HG03354 (cell line): ENCODE data around the gene MCFD2.
"Not testable (repeated sequence)": the region's sequence is repeated elsewhere in the genome, so short reads cannot be mapped to it uniquely, and the experiment has no call there.

Source experiments
- ATAC-seq: cut with Tn5 transposase; IDR thresholded peaks from one replicate; pipeline ENCODE4 v1.9.1; 2021; ENCODE audit warnings: mild to moderate bottlenecking; ENCODE audit not compliant: unreplicated experiment, poor library complexity, severe bottlenecking

The MCFD2 gene

DNA sequence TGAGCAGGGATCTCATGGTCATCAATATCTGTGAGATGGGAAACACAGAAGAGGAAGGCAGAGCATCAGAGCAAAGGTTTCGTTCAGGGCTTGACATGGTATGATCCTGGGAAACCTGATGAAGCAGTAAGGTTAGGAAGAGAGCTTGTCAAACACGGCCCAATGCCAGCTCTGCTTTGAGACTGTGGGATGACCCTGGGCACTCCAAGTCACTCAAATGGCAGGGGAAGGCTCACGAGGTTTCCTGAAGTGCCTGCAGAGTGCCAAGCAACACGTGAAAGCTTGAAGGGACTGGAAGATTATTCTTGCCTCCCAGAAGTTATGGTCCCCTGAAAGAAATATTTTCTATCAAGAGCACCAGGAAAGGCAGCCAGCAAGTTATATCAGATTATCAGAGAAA is 6.5 kb downstream of the MCFD2 start:
- no peak for ATAC-seq

DNA sequence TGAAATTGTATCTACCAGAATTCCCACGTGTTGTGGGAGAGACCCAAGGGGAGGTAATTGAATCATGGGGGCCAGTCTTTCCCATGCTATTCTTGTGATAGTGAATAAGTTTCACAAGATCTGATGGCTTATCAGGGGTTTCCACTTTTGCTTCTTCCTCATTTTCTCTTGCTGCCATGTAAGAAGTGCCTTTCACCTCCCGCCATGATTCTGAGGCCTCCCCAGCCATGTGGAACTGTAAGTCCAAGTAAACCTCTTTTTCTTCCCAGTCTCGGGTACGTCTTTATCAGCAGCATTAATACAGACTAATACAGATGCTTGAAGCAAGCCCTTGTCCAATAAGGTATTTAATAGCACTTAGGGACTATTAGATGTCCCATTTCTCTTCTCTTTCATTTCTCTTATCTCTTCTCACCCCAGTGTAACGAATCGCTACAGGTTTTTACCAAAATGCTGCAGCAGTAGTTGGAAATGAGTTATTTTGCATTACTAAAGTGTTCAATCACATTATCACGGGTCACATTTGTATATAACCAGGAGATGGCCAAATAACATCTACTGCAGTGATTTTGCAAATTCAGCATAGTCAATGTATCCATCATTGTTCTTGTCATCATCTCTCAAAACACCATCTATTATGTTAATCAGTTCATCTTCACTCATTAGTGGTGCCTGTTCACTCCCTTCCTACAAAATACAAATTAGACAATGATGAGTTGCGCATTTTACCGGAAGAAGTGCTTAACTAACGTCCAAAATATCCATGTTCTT is 10.5 kb downstream of the MCFD2 start:
- ATAC-seq, result not testable (repeated sequence)

DNA sequence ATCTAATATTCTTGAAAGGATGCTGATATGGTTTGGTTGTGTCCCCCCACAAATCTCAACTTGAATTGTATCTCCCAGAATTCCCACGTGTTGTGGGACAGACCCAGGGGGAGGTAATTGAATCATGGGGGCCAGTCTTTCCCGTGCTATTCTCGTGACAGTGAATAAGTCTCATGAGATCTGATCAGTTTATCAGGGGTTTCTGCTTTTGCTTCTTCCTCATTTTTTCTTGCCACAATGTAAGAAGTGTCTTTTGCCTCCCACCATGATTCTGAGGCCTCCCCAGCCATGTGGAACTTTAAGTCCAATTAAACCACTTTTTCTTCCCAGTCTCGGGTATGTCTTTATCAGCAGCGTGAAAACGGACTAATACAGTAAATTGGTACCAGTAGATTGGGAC is 12.6 kb downstream of the MCFD2 start:
- not testable (repeated sequence) for ATAC-seq

DNA sequence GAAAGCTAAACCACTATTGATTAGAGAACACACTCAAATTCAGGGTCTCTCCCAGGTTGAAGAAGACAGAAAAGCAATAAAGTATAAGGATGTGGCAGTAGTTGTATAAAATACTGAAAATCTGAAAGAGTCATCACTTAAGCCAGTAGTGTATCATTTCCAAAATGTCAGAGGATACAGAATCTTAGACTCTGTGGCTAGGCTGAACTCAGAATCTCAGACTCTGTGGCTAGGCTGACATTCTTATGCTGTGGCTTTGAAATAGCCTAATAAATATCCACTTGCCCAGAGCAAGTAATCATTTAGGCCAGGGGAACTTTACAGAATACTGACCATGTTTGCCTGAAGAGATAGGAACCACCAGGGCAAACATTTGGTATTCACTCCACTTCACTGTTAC is 13.1 kb downstream of the MCFD2 start:
- ATAC-seq, result no peak

DNA sequence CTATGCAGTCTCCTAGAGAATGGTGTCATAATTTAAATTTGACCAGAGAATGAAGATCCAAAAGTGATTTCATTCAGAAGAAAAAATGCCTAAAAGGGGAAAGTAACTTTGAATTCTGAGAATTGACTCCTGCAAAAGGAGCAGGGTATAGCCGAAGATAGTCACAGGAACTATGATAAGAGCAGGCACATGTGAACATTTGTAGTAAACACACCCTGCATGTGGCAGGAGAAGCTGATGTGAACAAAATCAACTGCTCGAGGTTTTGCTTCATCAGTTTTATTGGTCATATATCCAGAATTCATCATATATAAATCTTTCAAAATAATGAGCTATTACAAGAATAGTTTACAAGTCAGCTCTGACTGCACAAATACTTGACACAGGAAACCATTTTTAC is 14.0 kb downstream of the MCFD2 start:
- no peak for ATAC-seq

DNA sequence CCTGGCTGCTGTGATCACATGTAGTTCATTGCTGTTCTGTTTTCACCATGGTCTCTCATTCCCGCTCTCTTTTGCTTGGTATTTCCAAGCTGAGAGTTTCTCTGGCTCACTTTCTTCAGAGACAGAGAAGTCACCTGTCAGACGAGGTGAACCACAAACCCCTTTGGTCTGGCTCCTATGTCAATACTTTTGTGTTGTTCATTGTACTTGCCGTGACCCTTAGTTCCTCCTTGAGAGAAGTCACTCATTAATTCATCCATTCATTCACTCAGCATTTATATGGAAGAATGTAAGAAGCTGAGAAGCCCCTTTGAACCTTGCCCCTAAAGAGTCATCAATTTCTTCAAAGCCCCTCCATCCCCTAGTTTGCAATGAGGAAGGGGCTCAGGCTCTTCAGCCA is 15.2 kb downstream of the MCFD2 start:
- no peak for ATAC-seq

DNA sequence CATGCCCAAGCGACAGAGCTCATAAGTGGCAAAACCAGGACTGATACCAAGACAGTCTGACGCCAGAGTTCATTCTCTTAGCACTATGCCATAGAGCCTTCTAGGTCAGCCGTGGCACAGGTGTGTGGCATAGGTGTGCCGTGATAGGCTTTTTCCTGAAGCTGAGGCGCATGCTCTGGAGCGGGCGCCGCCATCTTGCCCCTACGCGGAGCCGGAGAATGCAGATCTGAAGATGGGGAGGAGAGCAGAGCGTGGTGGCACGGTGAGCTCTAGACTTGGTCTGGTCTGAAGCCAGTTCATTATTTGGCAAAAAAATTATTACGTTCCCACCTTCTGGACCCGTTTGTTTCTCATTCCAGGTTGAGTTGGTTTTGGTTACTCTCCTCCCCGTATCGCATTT is 16.6 kb downstream of the MCFD2 start:
- no peak for ATAC-seq

DNA sequence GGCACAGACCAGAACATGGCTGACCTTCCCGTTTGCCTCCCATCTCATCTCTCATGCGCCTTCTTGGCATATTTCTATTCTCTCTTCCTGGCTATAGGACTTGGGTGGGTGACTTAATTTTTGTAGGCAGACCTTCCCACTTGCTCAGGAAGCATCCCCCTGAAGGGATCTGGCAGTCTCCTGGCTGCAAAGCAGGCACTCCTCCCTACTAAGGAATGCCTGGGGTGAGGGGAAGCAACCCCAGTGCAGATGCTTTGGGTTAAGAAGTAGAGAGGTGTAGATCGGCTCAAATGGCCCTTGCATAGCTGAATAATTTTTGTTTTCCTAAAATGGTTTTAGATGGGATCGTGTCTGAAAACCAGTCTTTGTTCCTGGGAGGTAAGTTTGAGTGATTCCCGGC is 17.6 kb downstream of the MCFD2 start:
- ATAC-seq, result no peak

DNA sequence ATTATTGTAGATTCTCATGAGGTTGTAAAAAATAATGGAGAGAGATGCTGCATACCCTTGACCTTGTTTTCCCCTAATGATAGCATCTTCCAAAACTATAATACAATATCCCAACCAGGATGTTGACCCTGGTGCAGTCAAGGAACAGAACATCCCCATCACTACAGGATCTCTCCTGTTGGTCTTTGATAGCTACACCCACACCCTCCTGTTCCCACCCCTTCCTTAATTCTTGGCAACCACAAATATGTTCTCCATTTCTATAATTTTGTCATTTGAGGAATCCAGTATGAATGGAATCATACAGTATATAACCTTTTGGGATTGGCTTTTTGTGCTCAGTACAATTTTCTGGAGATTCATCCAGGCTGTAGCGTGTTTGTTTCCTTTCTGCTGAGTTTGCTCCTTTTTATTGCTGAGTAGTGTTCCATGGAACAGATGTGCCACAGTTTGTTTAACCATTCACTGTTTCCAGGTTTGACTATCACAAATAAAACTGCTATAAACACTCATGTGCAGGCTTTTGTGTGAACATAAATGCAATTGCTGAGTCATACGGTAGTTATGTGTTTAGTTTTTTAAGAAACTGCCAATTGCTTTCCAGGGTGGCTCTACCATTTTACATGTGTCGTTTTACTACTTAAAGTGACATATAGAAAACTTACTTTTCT is 22.2 kb downstream of the MCFD2 start:
- ATAC-seq, result no peak

DNA sequence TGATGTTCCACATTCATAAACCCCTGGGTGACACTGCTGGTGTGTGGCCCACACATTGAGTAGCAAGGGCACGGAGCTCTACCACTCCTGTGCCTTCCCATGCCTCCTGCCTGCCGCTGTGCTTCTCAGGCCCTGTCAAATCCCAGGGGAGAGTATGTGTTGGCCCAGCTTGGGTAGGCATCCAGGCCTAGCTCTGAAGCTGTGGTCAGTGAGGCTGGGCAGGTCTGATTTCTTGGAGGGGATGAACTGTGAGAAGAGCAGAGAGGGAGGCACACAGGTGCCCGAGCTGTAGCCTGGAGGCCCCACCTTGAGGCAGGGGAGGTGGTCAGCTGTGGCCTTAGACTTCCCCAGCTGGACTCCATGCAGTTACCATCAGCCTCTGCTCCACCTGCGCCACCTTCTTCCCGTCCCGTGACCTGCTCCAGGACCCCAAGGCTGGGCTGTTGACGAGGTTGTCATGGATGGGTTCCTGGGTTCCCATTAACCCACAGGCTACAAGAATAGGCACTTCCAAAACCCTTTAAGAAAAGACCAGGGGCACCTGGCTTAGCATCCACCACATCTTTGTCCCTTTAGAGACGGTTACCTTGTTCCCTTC is 23.6 kb downstream of the MCFD2 start:
- ATAC-seq, result no peak

DNA sequence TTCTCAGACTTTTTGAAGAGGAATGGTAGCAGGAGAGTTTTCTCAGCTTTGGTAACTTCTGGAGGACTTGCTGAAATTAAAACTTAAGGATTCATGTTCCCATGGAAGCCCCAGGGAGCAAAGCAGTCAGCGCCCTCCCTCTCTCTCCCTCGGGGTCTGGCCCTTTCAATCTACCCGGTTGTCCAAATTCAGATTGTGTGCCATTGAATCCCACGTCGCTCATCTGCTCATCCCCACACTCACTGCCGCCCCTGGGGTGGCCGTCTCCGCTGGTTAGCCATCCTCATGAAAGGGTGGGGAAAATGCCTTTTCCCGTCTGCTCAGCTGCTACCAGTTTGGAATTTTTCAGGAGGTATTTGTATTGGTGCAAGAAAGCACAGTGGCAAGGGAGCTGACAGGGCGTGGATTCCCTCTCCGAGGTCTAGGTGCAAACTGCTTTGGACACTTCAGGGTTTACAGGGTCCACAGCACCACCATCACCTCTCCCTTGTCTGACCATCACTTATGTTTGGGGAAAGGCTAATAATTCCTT is 27.1 kb downstream of the MCFD2 start:
- no peak for ATAC-seq

DNA sequence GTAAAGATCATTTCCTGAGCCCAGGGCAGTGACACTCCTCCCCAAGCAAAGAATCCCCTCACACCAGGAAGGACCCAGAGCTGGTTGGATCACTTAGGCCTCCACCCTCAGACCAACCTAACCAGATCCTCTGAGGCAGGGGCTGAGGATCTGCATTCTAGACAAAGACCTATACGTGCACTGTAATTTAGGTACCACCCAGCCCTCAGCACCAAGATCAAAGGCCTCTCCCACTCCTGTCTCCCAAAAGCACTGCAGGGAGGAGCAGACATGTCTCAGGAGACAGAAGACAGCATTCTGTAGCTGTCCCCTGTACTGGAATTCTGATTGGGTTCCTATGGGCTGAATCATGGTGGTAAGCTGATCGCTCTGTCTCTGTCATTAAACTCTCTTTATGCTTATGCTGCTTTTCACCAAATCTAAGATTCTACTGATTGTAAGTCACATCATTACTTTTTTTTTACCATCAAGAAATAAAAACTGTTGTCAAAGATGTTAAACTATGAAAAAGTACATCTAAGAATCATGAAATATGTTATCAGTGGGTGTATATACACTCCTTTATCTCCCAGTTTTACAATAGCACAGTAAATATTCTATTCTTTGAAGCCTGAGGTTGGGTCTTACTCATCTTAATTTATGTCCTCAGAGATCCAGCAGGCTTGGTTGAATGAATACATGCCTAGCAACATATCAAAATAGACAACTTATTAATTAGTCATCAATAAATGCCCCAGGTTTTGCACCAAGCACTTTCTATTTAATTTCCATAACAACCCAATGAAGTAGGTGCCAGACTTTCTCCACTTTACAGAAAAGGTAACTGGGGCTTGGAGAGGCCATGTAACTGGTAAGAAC is 28.3 kb downstream of the MCFD2 start:
- no peak for ATAC-seq

DNA sequence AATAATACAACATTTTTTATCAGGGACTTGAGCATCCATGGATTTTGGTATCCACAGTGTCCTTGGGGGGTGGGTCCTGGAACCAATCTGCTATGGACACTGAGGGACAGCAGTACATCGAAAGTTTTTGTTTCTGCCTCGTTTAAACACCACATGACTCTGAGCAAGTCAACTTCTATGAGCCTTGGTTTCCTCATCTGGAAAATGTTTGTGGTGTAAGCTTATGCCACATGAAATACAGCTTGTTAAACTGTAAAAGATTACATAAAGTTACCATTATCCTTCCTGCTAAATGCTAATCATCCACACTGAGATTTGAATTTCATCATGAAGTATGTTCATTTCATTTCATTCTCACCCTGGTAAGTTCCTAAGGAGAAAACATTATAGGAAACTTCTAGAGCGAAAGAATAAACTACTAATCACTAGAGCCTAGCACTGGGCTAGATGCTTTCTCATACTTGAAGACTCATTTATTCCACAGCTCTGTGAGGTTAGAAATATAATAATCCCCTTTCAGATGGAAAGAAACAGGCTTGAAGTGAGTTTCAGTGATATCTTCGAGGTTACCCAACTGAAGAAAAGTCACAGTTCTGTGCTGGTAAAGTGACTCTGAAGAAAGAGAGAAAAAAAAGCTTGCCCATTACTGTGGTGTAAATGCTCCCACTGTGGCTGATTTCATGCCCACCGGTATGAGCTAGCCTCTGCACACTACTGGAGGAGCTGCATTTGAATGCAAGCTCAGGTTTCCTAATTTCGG is 29.2 kb downstream of the MCFD2 start:
- ATAC-seq, result no peak

DNA sequence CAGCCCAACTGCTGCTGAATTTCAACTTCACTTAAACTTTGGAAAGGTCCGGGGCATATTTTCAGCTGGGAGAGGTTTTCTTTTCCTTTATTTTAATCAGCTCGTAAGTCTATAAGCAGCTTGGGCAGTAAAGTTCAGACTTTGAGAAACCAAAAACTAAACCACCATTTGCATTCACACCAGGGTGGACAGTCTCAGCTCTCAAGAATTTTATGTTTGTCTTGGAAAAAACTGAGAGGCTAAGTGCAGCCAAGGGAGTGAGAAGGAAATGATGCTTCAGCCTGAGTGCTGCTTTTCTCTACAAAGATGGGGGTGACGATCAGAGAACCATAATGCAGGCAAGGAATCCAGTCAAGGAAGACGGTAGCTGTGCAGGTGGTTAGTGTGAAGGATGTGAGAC is 30.2 kb downstream of the MCFD2 start:
- no peak for ATAC-seq

DNA sequence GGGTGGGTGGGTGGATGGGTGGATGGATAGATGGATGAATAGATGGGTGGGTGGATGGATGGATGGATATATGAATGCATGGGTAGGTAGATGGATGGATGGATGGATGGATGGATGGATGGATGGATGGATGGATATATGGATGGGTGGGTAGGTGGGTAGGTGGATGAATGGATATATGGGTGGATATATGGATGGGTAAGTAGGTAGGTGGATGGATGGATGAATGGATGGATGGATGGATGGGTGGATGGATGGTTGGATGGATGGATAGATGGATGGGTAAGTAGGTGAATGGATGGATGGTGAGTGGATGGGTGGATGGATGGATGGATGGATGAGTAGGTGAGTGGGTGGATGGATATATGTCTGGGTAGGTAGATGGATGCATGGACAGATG is 36.1 kb downstream of the MCFD2 start:
- no peak for ATAC-seq

DNA sequence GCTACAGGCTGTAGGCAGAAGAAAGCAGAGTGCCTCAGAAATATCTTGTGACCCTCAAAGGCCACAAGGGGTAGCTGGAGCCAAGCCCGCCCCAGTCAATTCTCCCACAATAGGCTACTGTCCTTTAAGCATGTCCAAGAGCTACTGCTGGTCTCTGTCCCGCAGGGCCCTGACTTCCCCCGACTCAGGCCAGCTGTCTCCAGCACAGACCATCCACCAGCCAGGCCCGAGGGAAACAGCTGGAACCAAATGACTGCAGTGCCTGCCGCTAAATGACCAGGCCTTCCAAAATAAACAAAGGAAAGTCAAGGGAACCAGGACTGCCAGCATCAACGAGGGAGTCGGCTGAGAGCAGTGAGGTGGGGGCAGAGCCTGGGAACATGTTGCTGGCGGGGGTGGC is 36.7 kb downstream of the MCFD2 start:
- ATAC-seq, result no peak

DNA sequence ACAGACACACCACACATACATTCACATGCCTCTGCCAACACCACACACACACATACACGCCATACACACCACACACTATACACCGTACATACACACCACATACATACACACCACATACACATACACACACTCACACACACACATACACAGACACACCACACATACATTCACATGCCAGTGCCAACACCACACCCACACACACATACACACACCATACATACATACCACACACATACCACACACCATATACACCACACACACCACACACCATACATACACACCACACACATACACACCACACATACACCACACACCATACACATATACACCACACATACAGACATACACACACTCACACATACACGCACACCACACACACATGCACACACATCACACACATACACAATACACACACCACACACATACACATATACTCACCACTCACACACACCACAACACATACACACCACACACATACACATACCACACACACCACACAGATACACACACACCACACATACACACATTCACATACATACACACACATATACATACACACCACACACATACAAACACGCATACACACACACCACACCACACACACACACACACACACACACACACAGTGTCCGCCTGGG is 37.2 kb downstream of the MCFD2 start:
- no peak for ATAC-seq

DNA sequence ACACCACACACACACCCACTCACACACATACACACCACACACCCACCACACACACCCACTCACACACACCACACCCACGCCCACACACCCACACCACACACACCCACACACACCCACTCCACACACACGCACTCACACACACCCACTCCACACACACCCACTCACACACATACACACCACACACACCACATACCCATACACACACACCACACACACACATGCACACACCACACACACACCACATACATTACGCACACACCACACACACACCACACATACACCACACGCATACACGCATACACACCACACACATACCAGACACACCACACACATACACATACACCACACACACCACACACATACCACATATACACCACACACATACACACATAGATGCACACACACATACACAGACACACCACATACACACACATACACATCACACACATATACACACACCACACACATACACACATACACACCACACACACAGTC is 37.9 kb downstream of the MCFD2 start:
- no peak for ATAC-seq
